RWPE1 (cell line): ENCODE measurements around the gene H2AZ1.

Experiments
- CTCF ChIA-PET: fragments of 350-600 bp; sonication (Branson Sonifier 250); formaldehyde crosslinking; extraction: SDS; loops from one replicate; lab custom pipeline; 2021; lab: Yijun Ruan, JAX
- POLR2A ChIA-PET: fragments of 400-600 bp; formaldehyde crosslinking; extraction: SDS; loops from one replicate; lab custom pipeline; 2020; ENCODE audit warnings: antibody characterized with exemption; ENCODE audit not compliant: low non-redundant PET; lab: Yijun Ruan, JAX
- DNase-seq: peaks from one replicate; pipeline ENCODE4 v3.0.0; 2012; ENCODE audit warnings: low spot score
- H3K27ac ChIP-seq: fragments of 450-650 bp; 2 replicates; pipeline ENCODE4 v1.5.1; 2017
- TF ChIP-seq, protein P1 (sequence below): fragments of 450-650 bp; conservative IDR thresholded peaks from 2 replicates; pipeline ENCODE4 v1.5.1; 2017; ENCODE audit warnings: low read depth, mild to moderate bottlenecking

The H2AZ1 gene

DNA sequence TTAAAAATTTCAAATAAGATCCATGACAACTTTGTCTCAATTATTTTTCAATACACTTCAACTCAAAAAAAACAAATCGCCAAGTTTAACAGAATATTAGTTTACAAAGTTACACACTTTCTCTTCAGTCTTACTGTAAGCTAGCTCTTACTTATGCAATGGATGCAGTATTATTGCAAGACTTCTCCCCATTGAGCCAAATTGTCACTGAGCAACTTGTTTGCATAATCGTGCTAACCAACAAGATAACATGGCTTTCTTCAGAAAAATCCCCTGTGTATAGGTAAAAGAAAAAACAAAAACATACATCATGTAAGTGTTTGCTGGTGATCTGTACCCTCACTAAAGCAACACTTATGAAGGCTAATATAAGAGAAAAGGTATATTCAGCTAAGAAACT is 22.5 kb downstream of the H2AZ1 start:
- TF ChIP-seq, protein P1, sequence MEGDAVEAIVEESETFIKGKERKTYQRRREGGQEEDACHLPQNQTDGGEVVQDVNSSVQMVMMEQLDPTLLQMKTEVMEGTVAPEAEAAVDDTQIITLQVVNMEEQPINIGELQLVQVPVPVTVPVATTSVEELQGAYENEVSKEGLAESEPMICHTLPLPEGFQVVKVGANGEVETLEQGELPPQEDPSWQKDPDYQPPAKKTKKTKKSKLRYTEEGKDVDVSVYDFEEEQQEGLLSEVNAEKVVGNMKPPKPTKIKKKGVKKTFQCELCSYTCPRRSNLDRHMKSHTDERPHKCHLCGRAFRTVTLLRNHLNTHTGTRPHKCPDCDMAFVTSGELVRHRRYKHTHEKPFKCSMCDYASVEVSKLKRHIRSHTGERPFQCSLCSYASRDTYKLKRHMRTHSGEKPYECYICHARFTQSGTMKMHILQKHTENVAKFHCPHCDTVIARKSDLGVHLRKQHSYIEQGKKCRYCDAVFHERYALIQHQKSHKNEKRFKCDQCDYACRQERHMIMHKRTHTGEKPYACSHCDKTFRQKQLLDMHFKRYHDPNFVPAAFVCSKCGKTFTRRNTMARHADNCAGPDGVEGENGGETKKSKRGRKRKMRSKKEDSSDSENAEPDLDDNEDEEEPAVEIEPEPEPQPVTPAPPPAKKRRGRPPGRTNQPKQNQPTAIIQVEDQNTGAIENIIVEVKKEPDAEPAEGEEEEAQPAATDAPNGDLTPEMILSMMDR = no peak
- H3K27ac ChIP-seq = no peak overlapping the region
- ChIA-PET POLR2A (no interaction called here), CTCF (no interaction called here)
- DNase-seq = no peak

DNA sequence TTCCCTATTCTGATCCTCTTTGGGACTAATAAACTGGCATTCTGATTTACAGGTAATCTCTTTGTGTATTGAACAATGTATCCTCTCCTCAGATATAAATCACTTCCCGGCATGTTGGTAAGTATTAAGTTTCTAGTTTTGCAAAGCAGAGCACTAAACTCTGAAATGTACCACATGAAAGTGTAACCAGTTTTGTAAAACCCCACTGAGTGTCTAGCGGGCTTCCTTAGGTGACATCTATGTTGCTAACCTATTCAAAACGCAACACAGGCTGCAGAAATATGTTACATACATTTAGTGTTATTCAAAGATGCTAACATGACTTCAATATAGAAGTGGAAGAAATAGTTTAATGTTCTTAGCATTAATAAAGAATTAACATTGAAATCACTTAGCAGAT is 28.9 kb downstream of the H2AZ1 start:
- no peak for DNase-seq
- ChIA-PET POLR2A (no interaction called here), CTCF (interaction anchor here (0.6 kb wide), 1 partner anchor 621 kb away, joined by 3 read pairs; no protein-coding TSS in a partner anchor)
- H3K27ac ChIP-seq = no peak overlapping the region
- TF ChIP-seq, protein P1 = no peak

DNA sequence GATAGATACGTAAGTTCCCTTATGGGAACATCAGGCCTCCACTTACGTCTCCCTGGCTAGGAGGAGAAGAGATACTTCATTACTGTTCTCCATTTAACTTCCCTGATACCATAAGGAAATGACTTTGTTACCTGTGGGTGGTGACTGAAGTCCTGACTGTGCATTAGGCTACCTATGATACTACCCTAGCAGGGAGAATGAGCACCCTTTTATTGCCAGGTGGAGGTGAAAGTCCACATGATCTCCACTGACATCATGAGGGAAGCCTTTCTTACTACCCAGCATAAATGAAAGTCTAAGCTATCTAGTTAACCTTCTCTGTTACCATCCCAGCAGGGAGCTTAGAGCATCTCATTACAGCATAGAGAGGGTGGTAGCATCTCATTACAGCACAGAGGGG is 31.4 kb downstream of the H2AZ1 start:
- TF ChIP-seq, protein P1 = no peak
- POLR2A ChIA-PET = no interaction called here
- DNase-seq = no peak
- CTCF ChIA-PET = no interaction called here
- H3K27ac ChIP-seq = no peak overlapping the region

DNA sequence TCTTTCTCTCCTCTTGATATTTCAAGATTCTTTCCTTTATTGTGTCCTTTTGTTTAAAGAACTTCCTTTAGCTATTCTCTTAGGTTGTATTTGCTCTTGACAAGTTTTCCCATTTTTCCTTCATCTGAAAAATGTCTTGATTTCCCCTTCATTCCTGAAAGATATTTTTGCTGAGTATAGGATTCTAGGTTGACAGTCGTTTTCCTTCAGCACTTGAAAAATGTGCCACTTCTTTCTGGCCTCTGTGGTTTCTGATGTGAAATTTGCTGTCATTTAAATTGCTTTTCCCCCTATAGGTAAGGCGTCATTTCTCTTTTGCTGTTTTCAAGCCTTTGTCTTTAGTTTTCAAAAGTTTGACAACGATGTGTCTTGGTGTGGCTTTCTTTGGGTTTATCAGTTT is 32.5 kb downstream of the H2AZ1 start:
- TF ChIP-seq, protein P1 = no peak
- CTCF ChIA-PET = no interaction called here
- H3K27ac ChIP-seq = no peak overlapping the region
- DNase-seq = no peak
- POLR2A ChIA-PET = no interaction called here

DNA sequence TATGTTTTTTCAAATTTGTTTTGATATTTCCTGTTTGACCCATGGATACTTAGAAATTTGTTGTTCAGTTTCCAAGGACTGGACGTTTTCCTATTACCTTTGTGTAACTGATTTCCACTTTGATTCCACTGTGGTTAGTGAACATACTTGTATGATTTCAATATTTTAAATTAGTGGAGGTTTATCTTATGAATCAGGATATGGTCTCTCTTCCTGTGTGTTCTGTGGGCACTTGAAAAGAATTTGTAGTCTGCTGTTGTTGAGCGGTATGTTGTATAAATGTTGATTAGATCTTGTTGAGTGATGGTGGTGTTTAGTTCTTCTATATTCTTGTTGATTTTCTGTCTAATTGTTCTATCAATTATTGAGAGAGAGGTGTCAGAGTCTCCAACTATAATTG is 34.6 kb downstream of the H2AZ1 start:
- no peak overlapping the region for H3K27ac ChIP-seq
- TF ChIP-seq, protein P1 = no peak
- no peak for DNase-seq
- POLR2A ChIA-PET = no interaction called here
- CTCF ChIA-PET = no interaction called here
